PC-3 (cell line): Measurements from ENCODE around the gene BFSP1. TPM values are rescaled to one million over a fixed set of nuclear protein-coding genes. Genes with fewer than 3 reads are reported as not detected.

Experiments used
- ATAC-seq: fragments of 200-7000 bp; cut with Tn5 transposase; 2 replicates; pipeline ENCODE4 v1.9.1; 2020; ENCODE audit warnings: mild to moderate bottlenecking, moderate library complexity
- BruUV-seq: library from RNA; stranded (reverse); fragments of 400-500 nt; replicated peaks from 2 replicates; lab custom pipeline; 2021; lab: Mats Ljungman, UMichigan
- CTCF ChIA-PET: fragments of 300-600 bp; sonication (Branson Sonifier 250); formaldehyde crosslinking; loops from one replicate; lab custom pipeline; 2022; ENCODE audit warnings: antibody characterized with exemption; lab: Charles Lee
- POLR2A ChIA-PET: fragments of 300-600 bp; sonication (Branson Sonifier 250); formaldehyde crosslinking; loops from one replicate; lab custom pipeline; 2022; ENCODE audit warnings: antibody characterized with exemption; ENCODE audit not compliant: unreplicated experiment; lab: Charles Lee
- DNase-seq: peaks from one replicate; pipeline ENCODE4 v3.0.0-alpha.2; 2015
- H2AFZ ChIP-seq: fragments of 300-600 bp; sonication (generic); 2 replicates; pipeline ENCODE4 v1.6.0; 2016; ENCODE audit warnings: antibody characterized with exemption, low read length
- H3F3A ChIP-seq: fragments of 300-600 bp; sonication (generic); one replicate; pipeline ENCODE4 v1.6.0; 2017; ENCODE audit warnings: antibody characterized with exemption, low read length, control low read depth, mild to moderate bottlenecking; ENCODE audit not compliant: unreplicated experiment
- H3K27ac ChIP-seq: fragments of 300-600 bp; sonication (generic); 2 replicates; pipeline ENCODE4 v1.5.1; 2016; ENCODE audit warnings: mild to moderate bottlenecking, low read length
- H3K27me3 ChIP-seq: fragments of 300-600 bp; sonication (generic); 2 replicates; pipeline ENCODE4 v1.6.1; 2016; ENCODE audit warnings: low read length, mixed read lengths
- H3K36me3 ChIP-seq: fragments of 300-600 bp; sonication (generic); 2 replicates; pipeline ENCODE4 v1.6.1; 2016; ENCODE audit warnings: low read depth, mixed run types, low read length, mixed read lengths
- H3K4me1 ChIP-seq: fragments of 300-600 bp; sonication (generic); 2 replicates; pipeline ENCODE4 v1.5.1; 2016; ENCODE audit warnings: low read length; ENCODE audit not compliant: insufficient read depth
- H3K4me2 ChIP-seq: fragments of 300-600 bp; sonication (generic); 2 replicates; pipeline ENCODE4 v1.6.0; 2016; ENCODE audit warnings: low read length
- H3K4me3 ChIP-seq: fragments of 300-600 bp; sonication (generic); 2 replicates; pipeline ENCODE4 v1.5.1; 2016; ENCODE audit warnings: mild to moderate bottlenecking, low read length, mixed read lengths
- H3K79me2 ChIP-seq: fragments of 300-600 bp; sonication (generic); 2 replicates; pipeline ENCODE4 v1.6.1; 2017; ENCODE audit warnings: low read length, mixed read lengths
- H3K9ac ChIP-seq: fragments of 300-600 bp; sonication (generic); 2 replicates; pipeline ENCODE4 v1.6.0; 2016; ENCODE audit warnings: mild to moderate bottlenecking, low read length
- H3K9me2 ChIP-seq: fragments of 300-600 bp; sonication (generic); replicated peaks from 2 replicates; pipeline ENCODE4 v1.6.1; 2016; ENCODE audit warnings: mixed run types, low read length, mixed read lengths
- H3K9me3 ChIP-seq: fragments of 300-600 bp; sonication (generic); 2 replicates; pipeline ENCODE4 v1.6.1; 2016; ENCODE audit warnings: low read length, mixed read lengths
- H4K20me1 ChIP-seq: fragments of 300-600 bp; sonication (generic); 2 replicates; pipeline ENCODE4 v1.6.1; 2016; ENCODE audit warnings: low read length, mixed read lengths
- EZH2 ChIP-seq: fragments of 300-600 bp; sonication (generic); IDR thresholded peaks from one replicate; pipeline ENCODE4 v1.6.1; 2017; ENCODE audit warnings: antibody characterized with exemption, mild to moderate bottlenecking, low read length; ENCODE audit not compliant: unreplicated experiment
- EZH2phosphoT487 ChIP-seq: fragments of 300-600 bp; sonication (generic); IDR thresholded peaks from 2 replicates; pipeline ENCODE4 v1.6.1; 2018; ENCODE audit warnings: mild to moderate bottlenecking, antibody characterized with exemption, low read length, borderline replicate concordance
- intact Hi-C: fragments of 100-400 bp; cut with micrococcal nuclease; formaldehyde crosslinking; loops from 2 replicates; pipeline ENCODE4 v1.9.0; 2023
- total RNA-seq: library from RNA; depleted of rRNA; stranded (reverse); fragments of >200 nt; gene quantifications from 2 replicates; pipeline ENCODE4 v1.2.3, GENCODE V29; 2014
- TF ChIP-seq, protein P1 (sequence below): fragments of 300-600 bp; sonication (generic); conservative IDR thresholded peaks from 2 replicates; pipeline ENCODE4 v1.5.1; 2017; ENCODE audit warnings: antibody characterized with exemption, low read depth, mild to moderate bottlenecking, low read length

The BFSP1 gene
- total RNA-seq, 1 experiment from 2014 or later: 2.7 TPM

DNA sequence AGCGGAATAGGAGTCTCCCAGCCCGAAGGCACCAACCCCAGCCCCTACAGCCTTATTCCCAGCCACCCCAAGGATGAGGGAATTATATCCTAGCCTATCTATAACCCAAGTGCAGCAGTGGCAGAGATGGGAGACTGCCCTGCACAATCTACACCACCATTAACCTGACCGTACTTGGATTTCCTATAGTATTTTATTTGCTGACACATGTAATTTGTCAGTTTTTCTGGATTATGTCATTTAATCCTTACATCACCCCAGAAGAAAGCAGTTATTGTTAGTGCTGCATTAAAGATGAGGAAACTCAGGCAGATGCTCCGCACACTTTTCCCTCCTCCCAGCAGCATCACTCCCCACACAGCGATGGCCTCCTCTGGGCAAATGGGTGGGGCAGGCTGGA lies 6.0 kb downstream of the BFSP1 start:
- Histone ChIP-seq H4K20me1 (no peaks in the 10 kb centered on the region), H3F3A (no peaks in the 10 kb centered on the region), H3K9ac (no peak overlapping the region), H3K36me3 (no peaks in the 10 kb centered on the region), H3K4me2 (no peak overlapping the region), H2AFZ (no peak overlapping the region), H3K79me2 (no peaks in the 10 kb centered on the region), H3K27me3 (no peaks in the 10 kb centered on the region), H3K27ac (no peak overlapping the region), H3K9me3 (no peaks in the 10 kb centered on the region), H3K4me3 (no peak overlapping the region), H3K9me2 (no peaks in the 10 kb centered on the region), H3K4me1 (no peaks in the 10 kb centered on the region)
- TF ChIP-seq, protein P1, sequence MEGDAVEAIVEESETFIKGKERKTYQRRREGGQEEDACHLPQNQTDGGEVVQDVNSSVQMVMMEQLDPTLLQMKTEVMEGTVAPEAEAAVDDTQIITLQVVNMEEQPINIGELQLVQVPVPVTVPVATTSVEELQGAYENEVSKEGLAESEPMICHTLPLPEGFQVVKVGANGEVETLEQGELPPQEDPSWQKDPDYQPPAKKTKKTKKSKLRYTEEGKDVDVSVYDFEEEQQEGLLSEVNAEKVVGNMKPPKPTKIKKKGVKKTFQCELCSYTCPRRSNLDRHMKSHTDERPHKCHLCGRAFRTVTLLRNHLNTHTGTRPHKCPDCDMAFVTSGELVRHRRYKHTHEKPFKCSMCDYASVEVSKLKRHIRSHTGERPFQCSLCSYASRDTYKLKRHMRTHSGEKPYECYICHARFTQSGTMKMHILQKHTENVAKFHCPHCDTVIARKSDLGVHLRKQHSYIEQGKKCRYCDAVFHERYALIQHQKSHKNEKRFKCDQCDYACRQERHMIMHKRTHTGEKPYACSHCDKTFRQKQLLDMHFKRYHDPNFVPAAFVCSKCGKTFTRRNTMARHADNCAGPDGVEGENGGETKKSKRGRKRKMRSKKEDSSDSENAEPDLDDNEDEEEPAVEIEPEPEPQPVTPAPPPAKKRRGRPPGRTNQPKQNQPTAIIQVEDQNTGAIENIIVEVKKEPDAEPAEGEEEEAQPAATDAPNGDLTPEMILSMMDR: no peak
- TF ChIP-seq EZH2 (no peak), EZH2phosphoT487 (no peak)
- ChIA-PET POLR2A (no interaction called here), CTCF (no interaction called here)
- no TSS peak for BruUV-seq
- ATAC-seq: no peak
- intact Hi-C loops: no loop called here
- DNase-seq: no peak

DNA sequence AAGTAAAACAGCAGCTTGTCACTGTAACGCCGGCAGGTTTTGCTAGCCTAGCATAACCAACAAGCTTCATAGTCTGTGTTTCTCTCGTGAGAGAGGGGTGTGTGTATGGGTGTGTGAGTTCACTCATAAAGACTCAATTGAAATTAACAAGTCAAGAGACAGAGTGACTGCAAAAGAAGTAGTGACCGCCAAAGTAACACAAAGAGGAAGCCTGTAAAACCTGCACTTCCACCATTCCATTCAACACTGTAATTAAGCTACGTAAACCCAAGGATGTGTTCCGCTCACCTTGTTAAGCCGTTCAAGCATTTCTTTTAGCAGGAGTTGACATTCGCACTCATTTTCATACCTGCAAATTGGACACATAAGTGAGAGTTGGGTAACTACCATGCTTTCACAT lies 6.6 kb downstream of the BFSP1 start:
- DNase-seq: no peak
- intact Hi-C loops: no loop called here
- no peak overlapping the region for H3K4me3 ChIP-seq
- H3K4me1 ChIP-seq: no peaks in the 10 kb centered on the region
- no peaks in the 10 kb centered on the region for H3K27me3 ChIP-seq
- H3K9me2 ChIP-seq: no peaks in the 10 kb centered on the region
- ChIA-PET POLR2A (no interaction called here), CTCF (no interaction called here)
- TF ChIP-seq EZH2phosphoT487: no peak
- no peak overlapping the region for H3K27ac ChIP-seq
- H3K9ac ChIP-seq: no peak overlapping the region
- H3F3A ChIP-seq: no peaks in the 10 kb centered on the region
- no peaks in the 10 kb centered on the region for H4K20me1 ChIP-seq
- no peak overlapping the region for H3K4me2 ChIP-seq
- no peaks in the 10 kb centered on the region for H3K79me2 ChIP-seq
- no peak for ATAC-seq
- no peaks in the 10 kb centered on the region for H3K36me3 ChIP-seq
- no peak overlapping the region for H2AFZ ChIP-seq
- H3K9me3 ChIP-seq: no peaks in the 10 kb centered on the region
- no TSS peak for BruUV-seq

DNA sequence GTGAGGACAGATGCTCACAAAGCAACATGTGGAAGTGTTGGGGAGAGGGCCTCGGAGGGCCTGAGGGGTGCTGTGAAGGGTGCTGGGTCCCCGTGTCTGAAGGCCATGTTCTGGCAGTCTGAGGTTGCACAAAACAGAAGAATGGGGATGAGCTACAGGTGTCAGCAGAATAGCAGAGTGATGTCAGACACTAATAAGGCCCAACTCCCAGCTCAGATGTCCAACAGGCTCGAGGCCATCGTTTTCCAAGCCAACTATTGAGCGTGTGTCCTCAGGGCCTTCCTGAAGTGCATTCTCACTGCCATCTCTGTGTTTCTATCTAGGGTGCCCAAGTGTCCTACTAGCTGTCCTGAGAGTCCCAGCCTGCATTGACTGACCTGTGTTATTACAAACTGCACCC lies 7.9 kb downstream of the BFSP1 start:
- ChIA-PET POLR2A (interaction anchor here (0.5 kb wide), 1 partner anchor 12 kb away, joined by 4 read pairs; no protein-coding TSS in a partner anchor), CTCF (no interaction called here)
- Histone ChIP-seq H3K27me3 (no peaks in the 10 kb centered on the region), H2AFZ (no peak overlapping the region), H3K27ac (no peak overlapping the region), H3K9ac (no peak overlapping the region), H3K4me3 (no peak overlapping the region), H3K4me2 (no peak overlapping the region), H3F3A (no peaks in the 10 kb centered on the region), H3K4me1 (no peaks in the 10 kb centered on the region), H3K9me3 (no peaks in the 10 kb centered on the region), H3K9me2 (no peaks in the 10 kb centered on the region), H3K79me2 (no peaks in the 10 kb centered on the region), H4K20me1 (no peaks in the 10 kb centered on the region), H3K36me3 (no peaks in the 10 kb centered on the region)
- BruUV-seq: no TSS peak
- TF ChIP-seq, protein P1: no peak
- TF ChIP-seq EZH2phosphoT487 (no peak), EZH2 (no peak)
- DNase-seq (no peak), ATAC-seq (no peak)
- intact Hi-C loops: no loop called here
